GM12878 (cell line): Measurements from ENCODE around the gene TGFB1. TPM values are rescaled to one million over a fixed set of nuclear protein-coding genes. Genes with fewer than 3 reads are reported as not detected.

ENCODE experiments used
- ATAC-seq: fragments of 200-7000 bp; cut with Tn5 transposase; 3 replicates; pipeline ENCODE4 v1.9.1; 2020; ENCODE audit warnings: mild to moderate bottlenecking, moderate library complexity
- BruUV-seq: library from RNA; stranded (reverse); fragments of 400-500 nt; replicated peaks from 2 replicates; lab custom pipeline; 2021; lab: Mats Ljungman, UMichigan
- CTCF ChIA-PET: fragments of 300-600 bp; sonication (Branson Sonifier 250); formaldehyde crosslinking; extraction: SDS; loops from one replicate; lab custom pipeline; 2021; ENCODE audit warnings: inconsistent platforms; lab: Yijun Ruan, JAX
- POLR2A ChIA-PET: fragments of 350-600 bp; formaldehyde crosslinking; extraction: SDS; loops from one replicate; lab custom pipeline; 2021; ENCODE audit warnings: inconsistent platforms; lab: Charles Lee
- RAD21 ChIA-PET: fragments of 300-600 bp; sonication (Branson Sonifier 250); formaldehyde crosslinking; loops from one replicate; lab custom pipeline; 2023; ENCODE audit warnings: antibody characterized with exemption; ENCODE audit not compliant: unreplicated experiment; lab: Charles Lee
- SMC1A ChIA-PET: fragments of 300-600 bp; sonication (Branson Sonifier 250); formaldehyde crosslinking; loops from one replicate; lab custom pipeline; 2023; ENCODE audit not compliant: unreplicated experiment, uncharacterized antibody; lab: Charles Lee
- DNase-seq: peaks from one replicate; pipeline ENCODE4 v3.0.0-alpha.2; 2011; ENCODE audit warnings: low read depth, low spot score
- FAIRE-seq: peaks from 3 replicates; lab custom pipeline; 2011; peaks lifted over from hg19 to GRCh38; lab: Jason Lieb, UNC
- H2AFZ ChIP-seq: 2 replicates; pipeline ENCODE4 v1.6.0; 2011; ENCODE audit warnings: low read depth, low read length, control low read depth; ENCODE audit not compliant: control insufficient read depth
- H3K27ac ChIP-seq: 2 replicates; pipeline ENCODE4 v1.5.1; 2011; ENCODE audit warnings: control low read depth; ENCODE audit not compliant: control insufficient read depth, insufficient read depth
- H3K27me3 ChIP-seq, 2 experiments: replicated peaks in 1 of 2; 2 replicates each; pipeline versions ENCODE4 v1.6.0 to v1.6.1; 2011; ENCODE audit warnings: low read length in 1 of 2; ENCODE audit not compliant: control insufficient read depth in 2 of 2, insufficient read depth in 2 of 2
- H3K36me3 ChIP-seq, 2 experiments: 2 replicates each; pipeline ENCODE4 v1.5.1; 2011; ENCODE audit warnings: low read length in 1 of 2; ENCODE audit not compliant: control insufficient read depth in 2 of 2, insufficient read depth in 2 of 2
- H3K4me1 ChIP-seq: 2 replicates; pipeline ENCODE4 v1.6.1; 2011; ENCODE audit warnings: mild to moderate bottlenecking, low read length, moderate library complexity, mixed read lengths; ENCODE audit not compliant: control insufficient read depth, insufficient read depth
- H3K4me2 ChIP-seq: 2 replicates; pipeline ENCODE4 v1.6.0; 2011; ENCODE audit warnings: control low read depth; ENCODE audit not compliant: control insufficient read depth, insufficient read depth
- H3K4me3 ChIP-seq: fragments of 200-600 bp; sonication (generic); 2 replicates; pipeline ENCODE4 v1.5.1; 2016
- H3K79me2 ChIP-seq: 2 replicates; pipeline ENCODE4 v1.6.0; 2011; ENCODE audit warnings: low read length; ENCODE audit not compliant: control insufficient read depth, insufficient read depth
- H3K9ac ChIP-seq: 2 replicates; pipeline ENCODE4 v1.8.0; 2011; ENCODE audit warnings: low read length, control low read depth, mixed read lengths; ENCODE audit not compliant: control insufficient read depth, insufficient read depth
- H3K9me3 ChIP-seq: replicated peaks from 3 replicates; pipeline ENCODE4 v1.5.1; 2011; ENCODE audit warnings: mild to moderate bottlenecking, low read length; ENCODE audit not compliant: control insufficient read depth, insufficient read depth
- H4K20me1 ChIP-seq: 2 replicates; pipeline ENCODE4 v1.6.0; 2011; ENCODE audit not compliant: control insufficient read depth, insufficient read depth
- BCL11A ChIP-seq: IDR thresholded peaks from 2 replicates; pipeline ENCODE4 v1.6.1; 2011; ENCODE audit warnings: low read depth, low read length
- BRCA1 ChIP-seq: IDR thresholded peaks from 2 replicates; pipeline ENCODE4 v1.6.1; 2011; ENCODE audit warnings: low read depth, low read length, improper control_type of control experiment
- MXI1 ChIP-seq: fragments of 150-350 bp; IDR thresholded peaks from 2 replicates; pipeline ENCODE4 v1.6.1; 2011; ENCODE audit warnings: low read depth, mild to moderate bottlenecking, inconsistent platforms, low read length, improper control_type of control experiment
- RB1 ChIP-seq: fragments of 450-650 bp; formaldehyde crosslinking; IDR thresholded peaks from 2 replicates; pipeline ENCODE4 v1.6.1; 2017; ENCODE audit warnings: mild to moderate bottlenecking, borderline replicate concordance
- SIX5 ChIP-seq: IDR thresholded peaks from 2 replicates; pipeline ENCODE4 v1.6.1; 2011; ENCODE audit warnings: mild to moderate bottlenecking, low read depth, low read length, moderate library complexity; ENCODE audit not compliant: severe bottlenecking
- SMAD5 ChIP-seq: IDR thresholded peaks from 2 replicates; pipeline ENCODE4 v1.6.1; 2016; ENCODE audit warnings: antibody characterized with exemption, low read depth
- TARDBP ChIP-seq: IDR thresholded peaks from 2 replicates; pipeline ENCODE4 v1.6.1; 2016; ENCODE audit warnings: borderline replicate concordance
- TBL1XR1 ChIP-seq: IDR thresholded peaks from 2 replicates; pipeline ENCODE4 v1.6.1; 2012; ENCODE audit warnings: low read depth, low read length, improper control_type of control experiment
- ZNF217 ChIP-seq: fragments of 450-650 bp; IDR thresholded peaks from 2 replicates; pipeline ENCODE4 v1.6.1; 2017; ENCODE audit warnings: antibody characterized with exemption, mild to moderate bottlenecking
- ZSCAN29 ChIP-seq: fragments of 450-650 bp; IDR thresholded peaks from 2 replicates; pipeline ENCODE4 v1.6.1; 2017; ENCODE audit warnings: mild to moderate bottlenecking, moderate library complexity
- WGBS: methylation state at CpG from one replicate; pipeline ENCODE4 v1.1.6; 2016; ENCODE audit warnings: low lambda C conversion rate; ENCODE audit not compliant: insufficient replicate concordance, insufficient coverage; ENCODE audit errors: missing lambda C conversion rate; 5-methylcytosine and 5-hydroxymethylcytosine counted together
- in situ Hi-C: fragments of 300-500 bp; cut with MboI; formaldehyde crosslinking; loops from 9 replicates; pipeline ENCODE4 v1.14.3; 2018; ENCODE audit warnings: mixed read lengths
- intact Hi-C: fragments of 100-400 bp; cut with micrococcal nuclease; formaldehyde crosslinking; loops from one replicate; pipeline ENCODE4 v1.14.2; 2022; ENCODE audit not compliant: unreplicated experiment
- polyA plus RNA-seq, 11 experiments: library from polyadenylated mRNA; depleted of rRNA in 4 of 11; unstranded in 6 of 11; stranded (reverse) in 5 of 11; fragments of >200 nt; fragmentation: Nextera tagmentation in 4 of 11; fragmentation: Illumina TruSeq in 1 of 11; extraction: Ambion mirVana in 4 of 11; extraction: Trizol in 1 of 11; gene quantifications; 1 replicate in 1 of 11; 2 replicates in 10 of 11; pipeline versions ENCODE4 v1.2.1 to v1.2.3, GENCODE V29; 2011 to 2016; ENCODE audit warnings: inconsistent platforms in 2 of 11, missing spikeins in 2 of 11, low read depth in 1 of 11
- total RNA-seq, 4 experiments: library from RNA; depleted of rRNA in 3 of 4; stranded (reverse); fragments of >200 nt in 3 of 4; fragmentation: Illumina TruSeq in 1 of 4; extraction: Trizol in 1 of 4; gene quantifications; 2 replicates each; pipeline versions ENCODE4 v1.2.1 to v1.2.3, GENCODE V29; 2013 to 2021
- TF ChIP-seq, protein P1 (sequence below): fragments of 450-650 bp; IDR thresholded peaks from 2 replicates; pipeline ENCODE4 v1.6.1; 2018; ENCODE audit warnings: mild to moderate bottlenecking, low read depth, moderate library complexity; ENCODE audit not compliant: partially characterized antibody

The TGFB1 gene
- total and polyA plus RNA-seq, 10 of the 15 experiments (the other 5 are each of a cell fraction or from before 2014, with no cell fraction given): 0.23 to 120 (median 10.9) TPM

- ChIA-PET SMC1A (no interaction called here), CTCF (no interaction called here), POLR2A (no interaction called here), RAD21 (no interaction called here)
- no TSS peak for BruUV-seq
- Histone ChIP-seq H4K20me1 (no peaks in the 10 kb centered on the region), H3K4me2 (no peak overlapping the region), H3K9ac (no peak overlapping the region), H3K27me3 (no peaks in the 10 kb centered on the region), H3K27ac (no peak overlapping the region), H3K36me3 (peaks cover 16 to 40% of the 10 kb centered on the region in 2 experiments), H3K4me1 (peaks cover under 1% of the 10 kb centered on the region; the same call in 1 of the 2 replicates), H3K79me2 (no peaks in the 10 kb centered on the region; the same call in 1 of the 2 replicates), H3K4me3 (no peak overlapping the region), H2AFZ (no peak overlapping the region), H3K9me3 (no peaks in the 10 kb centered on the region)
- WGBS: 62% methylated on average over 4 of the region's 4 CpGs
- TF ChIP-seq TBL1XR1 (no peak), BRCA1 (no peak), ZNF217 (no peak), MXI1 (no peak)
- TF ChIP-seq, protein P1, sequence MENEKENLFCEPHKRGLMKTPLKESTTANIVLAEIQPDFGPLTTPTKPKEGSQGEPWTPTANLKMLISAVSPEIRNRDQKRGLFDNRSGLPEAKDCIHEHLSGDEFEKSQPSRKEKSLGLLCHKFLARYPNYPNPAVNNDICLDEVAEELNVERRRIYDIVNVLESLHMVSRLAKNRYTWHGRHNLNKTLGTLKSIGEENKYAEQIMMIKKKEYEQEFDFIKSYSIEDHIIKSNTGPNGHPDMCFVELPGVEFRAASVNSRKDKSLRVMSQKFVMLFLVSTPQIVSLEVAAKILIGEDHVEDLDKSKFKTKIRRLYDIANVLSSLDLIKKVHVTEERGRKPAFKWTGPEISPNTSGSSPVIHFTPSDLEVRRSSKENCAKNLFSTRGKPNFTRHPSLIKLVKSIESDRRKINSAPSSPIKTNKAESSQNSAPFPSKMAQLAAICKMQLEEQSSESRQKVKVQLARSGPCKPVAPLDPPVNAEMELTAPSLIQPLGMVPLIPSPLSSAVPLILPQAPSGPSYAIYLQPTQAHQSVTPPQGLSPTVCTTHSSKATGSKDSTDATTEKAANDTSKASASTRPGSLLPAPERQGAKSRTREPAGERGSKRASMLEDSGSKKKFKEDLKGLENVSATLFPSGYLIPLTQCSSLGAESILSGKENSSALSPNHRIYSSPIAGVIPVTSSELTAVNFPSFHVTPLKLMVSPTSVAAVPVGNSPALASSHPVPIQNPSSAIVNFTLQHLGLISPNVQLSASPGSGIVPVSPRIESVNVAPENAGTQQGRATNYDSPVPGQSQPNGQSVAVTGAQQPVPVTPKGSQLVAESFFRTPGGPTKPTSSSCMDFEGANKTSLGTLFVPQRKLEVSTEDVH: no peak
- ATAC-seq (no peak), FAIRE-seq (no peak), DNase-seq (no peak)
- in situ Hi-C loops (no loop called here), intact Hi-C loops (no loop called here)
These were observed 33.2 kb downstream of the TGFB1 start for GRCh38 chr19:41320568-41320967.

GRCh38 chr19:41320185-41320518 is 33.6 kb downstream of the TGFB1 start:
- WGBS: 86% methylated on average over 11 of the region's 11 CpGs
- peaks cover 16 to 39% of the 10 kb centered on the region in 2 experiments for H3K36me3 ChIP-seq
- in situ Hi-C loops (no loop called here), intact Hi-C loops (no loop called here)
- no peaks in the 10 kb centered on the region for H3K4me1 ChIP-seq
- H3K9ac ChIP-seq: no peak overlapping the region
- BruUV-seq: no TSS peak
- CTCF ChIA-PET: no interaction called here
- H4K20me1 ChIP-seq: no peaks in the 10 kb centered on the region
- H3K27ac ChIP-seq: no peak overlapping the region
- ATAC-seq: no peak
- POLR2A ChIA-PET: no interaction called here
- SMC1A ChIA-PET: no interaction called here
- H2AFZ ChIP-seq: no peak overlapping the region
- H3K4me3 ChIP-seq: no peak overlapping the region
- RAD21 ChIA-PET: no interaction called here
- DNase-seq: no peak
- no peaks in the 10 kb centered on the region for H3K79me2 ChIP-seq
- no peak for FAIRE-seq
- no peak overlapping the region for H3K4me2 ChIP-seq
- TF ChIP-seq SMAD5 (0 out of 2 replicates have a peak, but pooled peaks have one; percentile 12), BCL11A (no peak), SIX5 (no peak), ZSCAN29 (no peak), TARDBP (no peak), RB1 (no peak)
- H3K27me3 ChIP-seq: no peaks in the 10 kb centered on the region
- H3K9me3 ChIP-seq: no peaks in the 10 kb centered on the region
